Suppressor macrophage treated with lipopolysaccharide for 4 hours (primary cell): ENCODE data around the gene ASB16.
"Not testable (repeated sequence)": the region's sequence is repeated elsewhere in the genome, so short reads cannot be mapped to it uniquely, and the experiment has no call there.

Source experiments
- DNase-seq: peaks from one replicate; pipeline ENCODE4 v3.0.0-alpha.2; 2020

Gene ASB16, protein sequence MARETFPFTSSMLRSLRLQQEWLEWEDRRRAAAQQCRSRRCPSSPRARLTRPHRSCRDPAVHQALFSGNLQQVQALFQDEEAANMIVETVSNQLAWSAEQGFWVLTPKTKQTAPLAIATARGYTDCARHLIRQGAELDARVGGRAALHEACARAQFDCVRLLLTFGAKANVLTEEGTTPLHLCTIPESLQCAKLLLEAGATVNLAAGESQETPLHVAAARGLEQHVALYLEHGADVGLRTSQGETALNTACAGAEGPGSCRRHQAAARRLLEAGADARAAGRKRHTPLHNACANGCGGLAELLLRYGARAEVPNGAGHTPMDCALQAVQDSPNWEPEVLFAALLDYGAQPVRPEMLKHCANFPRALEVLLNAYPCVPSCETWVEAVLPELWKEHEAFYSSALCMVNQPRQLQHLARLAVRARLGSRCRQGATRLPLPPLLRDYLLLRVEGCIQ

DNA sequence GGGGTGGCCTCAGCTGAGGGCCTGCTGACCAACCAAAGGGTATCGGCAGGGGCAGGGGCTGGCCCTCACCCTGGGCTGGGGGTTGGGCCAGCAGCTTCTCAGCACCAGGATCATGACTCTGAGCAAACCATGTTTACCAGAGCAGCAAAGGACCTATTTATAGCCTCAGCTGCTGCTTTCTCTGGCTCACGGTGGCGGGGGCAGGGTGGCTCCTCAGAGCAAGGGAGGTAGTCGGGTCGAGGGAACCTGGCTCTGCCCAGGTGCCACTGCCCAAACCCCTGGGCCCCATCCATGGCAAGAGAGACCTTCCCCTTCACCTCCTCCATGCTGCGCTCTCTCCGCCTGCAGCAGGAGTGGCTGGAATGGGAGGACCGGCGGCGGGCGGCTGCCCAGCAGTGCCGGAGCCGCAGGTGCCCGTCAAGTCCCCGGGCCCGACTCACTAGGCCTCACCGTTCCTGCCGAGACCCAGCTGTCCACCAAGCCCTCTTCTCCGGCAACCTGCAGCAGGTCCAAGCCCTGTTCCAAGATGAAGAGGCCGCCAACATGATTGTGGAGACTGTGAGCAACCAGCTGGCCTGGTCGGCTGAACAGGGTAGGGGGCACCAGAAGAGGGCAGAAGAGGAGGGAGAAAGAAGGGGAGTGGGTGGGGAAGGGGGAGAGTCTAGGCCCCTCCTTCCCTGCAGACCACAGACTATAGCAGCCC is at the start of gene ASB16:
Gene ASB16 (plus strand): TSS at position 206 of the 703 bp plus-strand sequence. CDS start 86 bp downstream, at position 292.
- DNase-seq: no peak

DNA sequence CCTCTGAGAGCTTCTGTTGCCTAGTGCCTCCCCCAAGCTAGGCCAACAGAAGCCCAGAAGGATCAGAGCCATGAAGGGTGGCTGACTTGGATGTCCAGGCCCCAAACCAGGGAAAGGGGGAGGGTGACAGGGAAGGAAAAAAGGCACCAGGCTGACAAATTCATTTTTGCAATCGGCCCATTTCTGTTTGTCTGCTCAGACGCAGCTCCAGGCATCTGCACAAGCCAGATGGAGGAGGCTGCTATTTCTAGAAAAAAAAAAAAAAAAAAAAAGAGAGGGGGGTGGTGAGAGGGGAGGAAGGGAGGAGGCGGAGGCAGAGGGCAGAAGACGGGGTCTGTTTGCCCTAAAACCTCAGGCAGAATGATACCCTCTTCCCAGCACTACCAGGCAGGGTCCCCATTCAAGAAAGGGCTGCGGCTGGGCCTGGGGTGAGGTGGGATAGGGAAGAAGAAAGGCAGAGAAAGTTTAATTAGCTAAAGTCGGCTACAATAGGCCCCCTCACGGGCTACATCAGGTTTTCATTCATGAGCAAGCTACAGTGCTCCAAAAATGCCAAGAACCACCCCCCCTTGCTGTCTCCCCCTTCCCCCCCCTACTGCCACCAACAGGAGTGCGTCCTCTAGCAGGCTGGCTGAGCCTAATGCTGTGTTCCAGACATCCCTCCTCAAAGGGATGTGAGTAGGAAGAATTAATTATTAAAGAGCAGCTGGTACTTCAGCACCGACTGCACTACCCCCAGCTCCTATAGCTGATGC is 49.5 kb upstream of the ASB16 start:
- DNase-seq: no peak

DNA sequence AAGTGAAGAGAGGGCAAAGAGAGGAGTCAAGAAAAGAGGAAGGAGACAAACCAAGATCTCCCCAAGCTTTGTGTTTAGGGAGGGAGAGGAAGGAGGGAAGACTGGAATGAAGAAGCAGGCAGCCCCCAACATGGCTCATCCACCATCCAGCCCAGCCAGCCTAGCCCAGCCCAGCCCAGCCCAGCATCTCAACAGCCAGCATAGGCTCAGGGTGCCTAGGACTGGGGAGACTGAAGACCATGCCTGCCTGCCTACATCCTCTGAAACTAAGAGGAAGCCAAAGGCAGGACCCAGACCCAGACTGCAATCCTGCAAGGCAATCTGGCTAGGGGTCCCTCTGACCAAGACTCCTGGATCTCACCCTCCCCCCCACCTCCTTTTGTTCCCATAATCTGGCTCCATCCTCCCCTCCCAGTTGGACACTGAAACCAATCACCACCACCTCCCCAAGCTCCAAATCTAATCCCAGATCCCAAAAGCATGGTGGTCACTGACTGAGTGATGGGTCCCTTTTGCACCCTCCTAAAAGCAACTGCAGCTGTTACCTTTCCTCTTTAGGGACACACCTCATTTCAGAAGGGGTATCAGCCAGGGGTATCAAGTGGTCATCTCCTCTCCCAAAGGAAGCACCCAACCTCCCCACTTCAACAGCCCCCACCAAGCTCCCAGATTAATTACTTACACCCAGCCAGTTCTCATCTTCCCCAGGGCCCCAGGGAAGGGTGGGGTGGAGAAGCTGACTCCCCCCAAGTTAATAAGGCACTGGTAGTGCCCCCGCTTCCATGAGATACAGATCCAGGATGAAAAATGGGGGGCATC is 48.3 kb upstream of the ASB16 start:
- DNase-seq: no peak

DNA sequence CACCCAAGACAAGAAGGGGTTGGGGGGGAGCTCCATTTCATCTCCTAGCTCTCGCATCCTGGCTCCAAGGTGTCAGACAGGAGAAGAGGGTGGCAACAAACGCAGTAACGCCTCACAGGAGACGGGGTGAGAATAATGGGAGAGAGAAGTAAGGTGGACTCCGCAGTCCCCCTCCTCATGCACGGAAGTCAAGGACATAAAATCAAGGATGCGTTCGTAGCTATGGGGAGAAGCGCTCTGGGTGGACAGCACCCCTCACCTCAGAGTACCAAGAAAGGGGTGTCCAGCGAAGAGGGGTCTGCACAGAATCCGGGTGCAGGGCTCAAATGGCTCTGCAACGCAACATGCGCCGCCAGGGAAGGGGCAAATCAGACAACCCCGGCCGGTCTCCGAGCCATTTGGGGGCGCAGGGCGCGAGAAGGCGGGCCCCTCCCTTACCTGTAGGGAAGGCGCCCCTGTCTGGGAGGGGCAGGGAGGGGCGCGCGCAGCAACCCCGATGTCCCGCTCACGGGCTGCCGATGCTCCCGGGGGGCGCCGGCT is 47.6 kb upstream of the ASB16 start:
- no peak for DNase-seq

GRCh38 chr17:44123356-44124117 is 47.0 kb upstream of the ASB16 start, which contains the start of gene HDAC5:
TSS of gene HDAC5 (minus strand) at chr17:44123641. CDS start at chr17:44117515, 6,126 bp downstream.
- DNase-seq: peak; percentile 95

GRCh38 chr17:44124118-44124438 is 46.4 kb upstream of the ASB16 start:
- DNase-seq: no peak

- no peak for DNase-seq
These were observed 42.1 kb upstream of the ASB16 start for GRCh38 chr17:44128383-44128782.

- no peak for DNase-seq
These were observed 39.7 kb upstream of the ASB16 start for GRCh38 chr17:44130693-44131349.

DNA sequence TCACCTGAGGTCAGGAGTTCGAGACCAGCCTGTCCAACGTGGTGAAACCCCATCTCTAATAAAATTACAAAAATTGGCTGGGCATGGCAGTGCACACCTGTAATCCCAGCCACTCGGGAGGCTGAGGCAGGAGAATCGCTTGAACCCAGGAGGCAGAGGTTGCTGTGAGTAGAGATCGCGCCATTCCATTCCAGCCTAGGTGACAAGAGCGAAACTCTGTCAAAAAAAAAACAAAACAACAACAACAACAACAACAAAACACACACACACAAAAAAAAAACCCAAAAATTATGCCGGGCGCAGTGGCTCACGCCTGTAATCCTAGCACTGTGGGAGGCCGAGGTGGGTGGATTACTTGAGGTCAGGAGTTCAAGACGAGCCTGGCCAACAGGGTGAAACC is 39.1 kb upstream of the ASB16 start:
- not testable (repeated sequence) for DNase-seq

DNA sequence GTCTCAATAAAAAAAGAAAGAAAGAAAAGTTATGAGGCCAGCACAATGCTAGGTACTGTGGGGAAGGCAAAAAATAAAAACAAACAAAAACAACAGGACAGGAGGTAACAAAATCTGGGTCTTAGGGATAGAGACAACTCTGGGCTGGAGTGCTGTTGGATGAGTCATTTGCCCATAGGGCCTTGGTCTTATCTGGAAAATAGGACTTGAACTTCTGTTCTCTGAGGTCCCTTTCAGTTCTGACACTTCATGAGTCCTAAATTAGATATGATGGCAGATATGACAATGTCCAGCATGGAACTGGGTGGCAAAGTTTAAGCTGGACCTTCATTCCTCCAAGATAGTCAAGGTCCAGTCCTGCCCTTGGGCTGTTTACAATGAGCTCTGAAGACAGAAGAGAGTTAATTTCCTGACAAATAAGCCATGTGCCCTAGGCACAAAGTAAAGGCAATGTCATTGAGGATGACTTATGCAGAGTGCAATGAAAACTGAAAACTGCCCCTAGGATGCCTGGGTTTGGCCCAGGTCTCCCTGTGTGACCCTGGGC is 38.2 kb upstream of the ASB16 start:
- DNase-seq: no peak

GRCh38 chr17:44133918-44134476 is 36.5 kb upstream of the ASB16 start:
- no peak for DNase-seq

DNA sequence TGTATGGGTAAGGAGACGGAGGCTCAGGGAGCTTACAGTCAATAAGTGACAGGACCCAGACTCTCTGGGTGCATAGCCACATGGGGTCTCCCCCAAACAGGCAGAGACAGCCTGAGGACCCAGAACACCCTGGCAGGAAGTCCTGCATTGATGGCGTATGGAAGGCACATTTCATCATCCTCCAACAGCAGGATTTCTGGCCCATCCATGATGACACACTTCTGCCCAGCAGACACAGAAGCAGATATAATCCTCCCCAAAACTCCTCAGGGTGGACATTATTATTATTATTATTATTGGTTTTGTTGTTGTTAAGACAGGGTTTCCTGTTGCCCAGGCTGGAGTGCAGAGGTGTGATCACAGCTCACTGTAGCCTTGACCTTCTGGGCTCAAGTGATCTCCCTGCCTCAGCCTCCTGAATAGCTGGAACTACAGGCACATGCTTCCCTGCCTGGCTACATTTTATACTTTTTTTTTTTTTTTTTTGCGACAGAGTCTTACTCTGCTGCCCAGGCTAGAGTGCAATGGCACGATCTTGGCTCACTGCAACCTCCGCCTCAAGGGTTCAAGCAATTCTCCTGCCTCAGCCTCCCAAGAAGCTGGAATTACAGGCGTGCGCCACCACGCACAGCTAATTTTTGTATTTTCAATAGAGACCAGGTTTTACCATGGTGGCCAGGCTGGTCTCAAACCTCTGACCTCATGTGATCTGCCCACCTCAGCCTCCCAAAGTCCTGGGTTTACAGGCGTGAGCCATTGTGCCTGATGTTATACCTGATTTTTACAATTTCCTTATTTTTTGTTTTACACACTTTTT is 35.5 kb upstream of the ASB16 start:
- no peak for DNase-seq

DNA sequence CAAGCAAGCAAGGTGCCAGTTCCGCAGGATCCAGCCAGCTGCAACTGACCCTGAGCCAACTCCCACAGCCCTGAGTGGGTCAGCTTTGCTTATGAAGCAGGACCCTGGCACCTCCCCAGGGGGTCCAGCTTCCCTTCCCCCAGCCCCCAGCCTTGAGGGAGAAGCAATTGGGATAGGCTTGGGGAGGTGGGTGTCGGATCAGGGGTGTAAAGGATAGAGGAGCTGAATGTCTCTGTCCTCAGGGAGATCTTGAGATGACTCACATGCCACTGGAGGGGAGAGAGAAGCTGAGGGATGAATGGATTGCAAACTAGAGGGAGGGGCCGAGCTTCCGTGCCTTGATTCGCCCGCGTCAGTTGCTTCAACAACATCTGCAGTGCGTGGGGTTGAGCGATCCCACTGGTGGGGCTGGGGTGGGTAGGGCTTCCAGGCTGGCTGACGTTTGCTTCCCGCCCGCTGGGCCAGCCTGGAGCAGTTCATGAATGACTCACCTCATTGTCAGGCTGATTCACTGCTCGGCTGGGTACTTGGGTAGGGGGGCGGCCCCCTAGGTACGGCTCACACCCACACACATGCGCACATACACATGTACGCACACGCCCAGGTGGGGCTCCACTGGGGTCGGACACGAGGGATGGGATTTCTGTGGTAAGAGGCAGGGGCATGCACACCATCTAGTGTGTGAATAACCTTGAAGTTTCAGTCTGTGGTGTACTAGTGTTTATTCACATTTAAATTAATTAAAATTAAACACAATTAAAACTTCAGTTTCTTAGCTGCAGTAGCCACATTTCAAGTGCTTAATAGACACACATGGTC is 32.4 kb upstream of the ASB16 start:
- DNase-seq: peak; percentile 96

DNA sequence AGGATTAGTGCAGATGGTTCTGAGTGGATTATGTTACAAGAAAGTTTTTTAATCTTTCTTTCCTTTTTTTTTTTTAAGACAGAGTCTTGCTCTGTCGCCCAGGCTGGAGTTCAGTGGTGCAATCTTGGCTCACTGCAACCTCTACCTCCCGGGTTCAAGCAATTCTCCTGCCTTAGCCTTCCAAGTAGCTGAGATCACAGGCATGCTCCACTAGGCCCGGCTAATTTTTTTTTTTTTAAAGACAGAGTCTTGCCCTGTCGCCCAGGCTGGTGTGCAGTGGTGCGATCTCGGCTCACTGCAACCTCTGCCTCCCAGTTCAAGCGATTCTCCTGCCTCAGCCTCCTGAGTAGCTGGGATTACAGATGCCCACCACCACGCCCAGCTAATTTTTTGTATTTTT is 26.6 kb upstream of the ASB16 start:
- not testable (repeated sequence) for DNase-seq

GRCh38 chr17:44144966-44145739 is 25.4 kb upstream of the ASB16 start:
- DNase-seq: no peak

GRCh38 chr17:44146375-44147346 is 23.8 kb upstream of the ASB16 start:
- DNase-seq: peak; percentile 80
